ENCODE measurements around the gene NSD2.

NSD2 gene

DNA sequence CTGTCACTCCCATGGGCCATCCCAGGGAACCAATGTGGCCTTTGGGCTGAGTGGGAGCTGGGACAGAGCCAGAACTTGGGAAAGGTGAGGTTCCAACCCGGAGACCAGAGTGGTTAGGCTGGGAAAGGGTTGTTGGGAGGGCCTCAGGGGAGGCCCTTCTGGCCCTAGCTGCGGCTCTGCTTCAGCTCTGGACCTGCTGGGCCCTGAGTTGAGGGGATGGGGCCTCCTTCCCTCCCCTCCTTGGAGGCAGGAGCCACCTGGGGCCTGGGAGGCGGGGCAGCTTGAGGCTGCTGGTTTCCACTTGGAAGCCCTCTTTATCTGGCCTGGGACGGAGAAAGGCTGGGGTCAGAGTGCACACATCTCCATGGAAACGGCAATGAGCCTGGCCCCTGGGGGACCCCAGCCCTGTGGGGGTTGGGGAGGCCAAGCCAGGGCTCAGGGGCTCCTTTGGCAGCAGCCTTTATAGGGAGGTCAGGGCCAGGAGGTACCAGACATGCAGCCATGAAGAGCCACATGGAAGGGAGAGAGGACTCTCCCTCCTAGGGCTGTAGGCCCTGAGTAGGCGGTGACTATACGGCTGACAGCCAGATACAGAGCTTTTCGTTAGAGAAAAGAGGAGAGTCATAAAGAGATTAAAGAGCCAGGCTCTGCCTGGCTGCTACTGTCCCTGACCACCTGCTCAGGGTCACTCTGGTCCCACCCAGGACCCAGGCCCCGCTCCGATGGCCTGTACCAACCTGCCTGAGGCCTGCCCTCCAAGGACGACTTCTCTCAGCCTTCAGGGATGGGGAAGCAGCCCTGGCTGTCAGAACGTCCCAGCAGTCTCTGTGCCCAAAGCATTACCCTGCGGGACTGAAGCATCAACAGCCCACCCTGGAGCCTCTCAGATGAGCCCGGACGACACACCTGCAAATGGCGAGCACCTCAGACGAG, 6.9 kb upstream of the NSD2 start:
- DNase-seq: no peak

DNA sequence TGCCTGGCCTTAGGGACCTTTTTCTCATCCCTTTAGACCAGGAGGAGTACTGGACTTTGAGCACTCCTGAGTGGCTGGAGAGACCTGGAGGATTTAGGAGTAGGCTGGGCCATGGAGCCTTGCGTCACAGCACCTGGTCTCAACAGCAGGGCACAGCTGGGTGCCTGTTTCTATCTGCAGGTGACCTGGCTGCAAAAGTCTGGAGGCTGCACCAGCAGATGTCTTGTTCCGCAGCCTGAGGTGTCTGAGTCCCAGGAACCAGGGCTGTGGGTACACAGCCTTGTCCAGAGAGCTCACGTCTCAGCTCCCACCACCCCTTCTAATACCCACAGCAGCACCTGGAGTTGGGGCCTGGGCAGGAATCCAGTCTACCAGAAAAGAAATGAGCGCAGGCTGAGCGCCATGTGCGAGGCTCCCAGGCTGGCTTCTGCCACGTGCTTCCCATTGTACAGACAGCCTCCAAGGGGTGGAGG, 5.0 kb upstream of the NSD2 start:
- DNase-seq: no peak

GRCh38 chr4:1868293-1868692, 2.9 kb upstream of the NSD2 start:
- DNase-seq: no peak

DNA sequence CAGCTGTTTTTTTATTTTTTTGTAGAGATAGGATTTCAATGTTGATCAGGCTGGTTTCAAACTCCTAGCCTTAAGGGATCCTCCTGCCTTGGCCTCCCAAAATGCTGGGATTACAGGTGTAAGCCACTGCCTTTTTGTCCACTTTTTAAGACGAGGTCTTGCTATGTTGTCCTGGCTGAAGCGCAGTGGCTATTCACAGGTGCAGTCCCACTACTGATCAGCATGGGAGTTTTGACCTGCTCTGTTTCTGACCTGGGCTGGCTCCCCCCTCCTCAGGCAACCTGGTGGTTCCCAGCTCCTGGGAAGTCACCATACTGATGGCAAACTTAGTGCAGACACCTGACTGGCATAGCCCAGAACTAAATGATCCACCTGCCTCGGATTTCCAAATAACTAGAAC, 2.3 kb upstream of the NSD2 start:
- DNase-seq: no peak

DNA sequence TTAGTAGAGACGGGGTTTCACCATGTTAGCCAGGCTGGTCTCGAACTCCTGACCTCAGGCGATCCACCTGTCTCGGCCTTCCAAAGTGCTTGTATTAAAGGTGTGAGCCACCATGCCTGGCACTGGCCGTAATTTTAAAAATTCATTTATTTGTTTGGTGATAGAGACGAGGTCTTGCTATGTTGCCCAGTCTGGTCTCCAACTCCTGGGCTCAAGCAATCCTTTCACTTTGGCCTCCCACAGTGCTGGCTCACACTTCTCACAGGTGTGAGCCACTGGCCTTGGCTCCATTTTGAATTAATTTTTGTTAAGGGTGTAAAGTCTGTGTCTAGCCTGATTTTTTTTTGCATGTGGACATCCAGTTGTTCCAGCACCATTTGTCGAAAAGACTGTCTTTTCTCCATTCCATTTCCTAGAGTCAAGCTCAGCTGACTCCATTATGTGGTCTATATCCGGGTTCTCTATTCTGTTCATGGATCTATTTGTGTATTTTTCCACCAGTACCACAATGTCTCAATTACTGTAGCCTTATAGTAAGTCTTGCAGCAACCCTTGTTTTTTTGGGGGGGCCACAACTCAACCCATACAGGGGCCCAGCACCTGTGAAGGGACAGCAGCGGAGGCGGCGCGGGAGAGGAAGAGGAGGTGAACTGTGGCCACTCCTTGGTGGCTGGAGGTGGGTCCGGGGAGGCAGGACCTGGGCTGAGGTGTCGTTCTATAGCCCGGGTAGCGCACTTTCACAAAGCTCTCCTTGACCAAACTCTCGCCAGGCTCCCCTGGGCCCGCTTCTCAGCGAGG, 1.5 kb upstream of the NSD2 start:
- no peak for DNase-seq

GRCh38 chr4:1870328-1870577, 940 bp upstream of the NSD2 start:
- DNase-seq: peak; percentile 47

GRCh38 chr4:1871471-1872021, 353 bp downstream of the NSD2 start:
- no peak for DNase-seq

- DNase-seq: no peak
These were observed 1.7 kb downstream of the NSD2 start for GRCh38 chr4:1872870-1873269.

DNA sequence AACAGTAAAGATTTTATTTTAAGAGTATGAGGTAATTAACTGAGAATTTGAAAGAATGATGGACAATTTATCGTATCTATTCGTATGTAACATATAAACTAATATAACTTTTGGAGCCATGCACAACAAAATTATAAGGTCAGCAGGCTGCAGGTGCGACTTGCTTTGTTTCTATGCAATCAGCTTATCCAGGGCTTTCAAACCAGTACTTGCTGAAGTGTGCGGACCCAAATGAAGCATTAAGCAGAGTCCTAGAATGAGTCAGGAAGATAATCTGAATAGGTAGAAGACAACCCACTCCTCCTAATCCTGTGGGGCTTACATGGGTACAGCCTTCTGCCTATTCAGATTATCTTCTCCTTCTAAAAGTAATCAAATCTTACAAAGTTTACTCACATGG, 2.1 kb downstream of the NSD2 start:
- DNase-seq: no peak

DNA sequence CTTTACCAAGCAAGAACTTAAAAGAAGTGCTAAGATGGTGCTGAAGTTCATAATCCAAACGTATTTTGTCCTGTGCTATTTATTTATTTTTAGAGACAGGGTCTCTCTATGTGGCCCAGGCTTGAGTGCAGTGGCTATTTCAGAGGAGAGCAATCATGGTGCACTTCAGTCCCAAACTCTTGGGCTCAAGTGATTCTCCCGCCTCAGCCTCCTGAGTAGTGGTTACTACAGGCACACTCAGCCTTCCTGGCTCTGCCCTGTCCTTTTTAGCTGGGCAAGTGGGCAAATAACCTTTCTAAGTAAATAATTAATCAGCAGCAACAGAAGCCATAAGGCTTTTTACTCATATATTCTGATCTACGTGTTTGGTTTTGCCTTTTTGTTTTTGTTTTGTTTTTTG, 2.6 kb downstream of the NSD2 start:
- no peak for DNase-seq

GRCh38 chr4:1874201-1874600, 3.0 kb downstream of the NSD2 start:
- no peak for DNase-seq

GRCh38 chr4:1879485-1879884, 8.3 kb downstream of the NSD2 start:
- DNase-seq: no peak

GRCh38 chr4:1880332-1880731, 9.1 kb downstream of the NSD2 start:
- DNase-seq: no peak

- no peak for DNase-seq
These were observed 11.7 kb downstream of the NSD2 start for GRCh38 chr4:1882850-1883271.

DNA sequence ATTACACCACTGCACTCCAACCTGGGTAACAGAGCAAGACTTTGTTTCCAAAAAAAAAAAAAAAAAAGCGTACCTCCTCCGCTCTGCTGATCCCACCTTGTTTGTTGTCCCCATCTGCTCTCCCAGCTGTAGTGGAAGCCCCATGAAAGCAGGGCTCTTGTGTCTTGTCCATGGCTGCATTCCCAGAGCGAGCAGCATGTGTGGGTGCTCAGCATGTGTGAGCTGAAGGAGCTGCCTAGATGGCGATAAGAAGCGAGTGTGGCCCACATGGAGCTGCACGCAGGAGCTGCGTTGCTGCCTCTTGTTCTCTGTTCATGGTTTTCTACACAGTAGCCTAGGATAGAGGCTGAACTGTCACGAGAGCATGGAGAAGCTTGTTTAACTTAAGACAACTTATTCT, 12.4 kb downstream of the NSD2 start:
- DNase-seq: no peak

- no peak for DNase-seq
These were observed 14.2 kb downstream of the NSD2 start for GRCh38 chr4:1885414-1885813.

DNA sequence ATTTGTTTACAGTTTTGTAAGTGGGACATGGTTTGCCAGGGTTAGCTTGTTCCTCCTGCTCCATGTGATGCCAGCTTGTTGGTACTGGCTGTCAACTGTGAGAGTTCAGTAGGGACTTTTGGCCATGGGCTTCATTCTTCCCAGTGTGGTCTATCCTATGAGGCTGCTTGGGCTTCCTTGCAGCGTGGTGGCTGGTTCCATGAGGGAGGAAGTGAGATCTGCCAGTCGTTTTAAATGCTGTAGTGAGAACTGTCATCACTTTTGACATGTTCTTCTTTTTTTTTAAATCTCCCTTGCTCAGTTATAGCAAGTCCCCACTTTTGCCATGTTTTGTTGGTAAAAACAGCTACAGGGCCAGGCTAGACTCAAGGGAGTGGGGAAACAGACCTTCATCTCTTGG, 15.9 kb downstream of the NSD2 start:
- no peak for DNase-seq

DNA sequence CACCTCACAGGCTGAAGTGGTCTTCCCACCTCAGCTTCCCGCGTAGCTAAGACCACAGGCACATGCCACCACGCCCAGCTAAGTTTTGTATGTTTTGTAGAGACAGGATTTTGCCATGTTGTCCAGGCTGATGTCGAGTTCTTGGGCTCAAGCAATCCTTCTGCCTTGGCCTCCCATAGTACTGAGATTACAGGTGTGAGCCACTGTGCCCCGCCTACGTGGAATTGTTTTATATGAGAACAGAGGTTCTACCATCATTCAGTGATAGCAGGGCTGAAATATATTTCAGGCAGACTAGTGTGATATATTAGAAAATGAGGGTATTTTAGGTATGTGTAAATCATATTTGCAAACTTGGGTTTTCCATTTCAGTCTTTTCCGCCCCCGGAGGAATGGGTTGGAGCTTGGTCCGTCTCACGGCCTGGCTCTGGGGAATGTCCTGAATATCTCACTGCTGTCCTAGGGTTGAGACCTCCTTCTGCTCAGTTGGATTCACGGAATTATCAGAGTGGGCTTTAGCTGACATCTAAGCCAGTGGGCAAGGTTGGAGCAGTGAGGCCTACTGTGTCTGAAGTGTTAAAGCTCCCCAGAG, 19.9 kb downstream of the NSD2 start:
- no peak for DNase-seq

- DNase-seq: no peak
These were observed 24.9 kb downstream of the NSD2 start for GRCh38 chr4:1895971-1896657.

- no peak for DNase-seq
These were observed 25.4 kb downstream of the NSD2 start for GRCh38 chr4:1896658-1896991.

DNA sequence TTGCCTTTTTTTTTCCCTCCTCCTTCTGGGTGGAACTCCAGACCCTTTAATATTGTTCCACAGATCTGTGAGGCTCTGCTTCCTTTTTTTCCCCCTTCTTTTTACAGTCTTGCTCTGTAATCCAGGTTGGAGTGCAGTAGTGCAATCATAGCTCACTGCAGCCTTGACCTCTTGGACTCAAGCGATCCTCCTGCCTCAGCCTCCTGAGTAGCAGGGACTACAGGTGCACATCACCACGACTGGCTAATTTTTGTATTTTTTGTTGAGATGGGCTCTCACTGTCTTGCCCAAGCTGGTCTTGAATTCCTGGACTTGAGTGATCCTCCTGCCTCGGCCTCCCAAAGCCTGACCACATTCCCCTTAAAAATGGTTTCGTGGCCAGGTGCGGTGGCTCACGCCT, 26.8 kb downstream of the NSD2 start:
- DNase-seq: no peak

DNA sequence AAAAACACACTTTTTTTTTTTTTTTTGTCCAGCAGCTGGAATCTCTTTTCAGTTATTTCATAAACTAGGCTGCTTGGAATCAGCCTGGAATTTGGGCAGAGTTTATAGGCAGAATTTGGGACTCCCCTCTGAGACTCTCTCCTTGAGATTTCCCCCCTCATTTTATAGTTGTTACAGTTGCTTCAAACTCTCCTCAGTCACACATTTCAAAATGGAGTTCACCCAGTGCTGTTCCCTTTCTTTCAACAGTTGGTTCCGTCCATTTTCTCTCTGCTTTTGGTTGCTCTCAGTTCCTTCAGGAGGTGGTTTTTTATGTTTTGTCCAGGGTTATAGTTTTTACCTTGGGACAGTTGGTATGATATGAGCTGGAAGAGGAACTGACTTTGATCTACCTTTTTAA, 27.5 kb downstream of the NSD2 start:
- no peak for DNase-seq

Measured in NCI-H1694 (cell line).